Erythroblast (primary cell): ENCODE data around the gene C2CD2.

Experiments
- DNase-seq, 2 experiments: peaks; one replicate each; lab custom pipeline; 2025; lab: John Stamatoyannopoulos, UW
- GATA1 ChIP-seq: IDR thresholded peaks from 2 replicates; pipeline ENCODE4 v1.6.1; 2011; ENCODE audit warnings: low read depth, mild to moderate bottlenecking, control low read depth, low read length, moderate library complexity
- POLR2A ChIP-seq: IDR thresholded peaks from 2 replicates; pipeline ENCODE4 v1.6.1; 2011; ENCODE audit warnings: mild to moderate bottlenecking, low read length

Gene C2CD2

DNA sequence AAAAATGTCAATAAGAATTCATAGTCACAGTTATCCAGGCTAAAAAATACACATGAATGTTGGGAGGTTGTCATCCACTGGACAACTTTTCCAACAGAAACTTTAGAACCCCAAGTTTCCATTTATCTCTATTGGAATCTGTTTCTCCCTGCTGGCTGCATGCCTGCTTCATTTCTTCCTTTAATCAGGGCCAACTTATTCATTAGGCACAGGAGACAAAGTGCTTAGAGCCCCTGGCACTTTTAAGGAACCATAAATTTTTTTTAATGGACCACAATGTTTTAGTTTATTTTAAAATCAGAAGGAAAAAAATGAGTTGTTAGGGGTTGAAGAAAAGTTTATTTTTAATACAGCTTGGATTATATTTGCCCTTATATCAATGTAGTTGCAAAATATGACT, 26.7 kb upstream of the C2CD2 start:
- no peak for DNase-seq
- TF ChIP-seq GATA1 = no peak

GRCh38 chr21:41979751-41980369, 26.0 kb upstream of the C2CD2 start:
- TF ChIP-seq POLR2A (no peak), GATA1 (no peak)
- no peak for DNase-seq

DNA sequence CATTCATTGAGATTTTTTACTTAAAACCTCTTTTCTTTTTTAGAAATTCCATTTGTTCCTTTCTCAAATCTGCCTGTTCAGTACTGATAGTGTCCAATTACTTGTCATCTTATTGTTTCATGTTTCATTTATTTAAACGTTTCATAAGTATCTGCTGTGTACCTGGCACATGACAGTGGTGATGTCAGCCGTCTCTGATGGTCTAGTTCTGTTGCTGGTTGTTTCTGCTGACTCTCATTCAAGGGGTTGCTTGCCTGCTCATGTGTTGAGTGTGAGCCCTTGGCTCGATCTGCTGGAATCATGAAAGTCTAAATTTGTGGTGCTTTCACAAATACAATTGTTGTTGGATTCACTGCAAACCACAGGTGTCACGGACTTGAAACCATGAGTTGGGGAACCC, 25.5 kb upstream of the C2CD2 start:
- no peak for TF ChIP-seq POLR2A
- no peak for TF ChIP-seq GATA1
- no peak for DNase-seq

GRCh38 chr21:41977034-41977950, 23.5 kb upstream of the C2CD2 start:
- no peak for DNase-seq
- TF ChIP-seq GATA1 = no peak
- TF ChIP-seq POLR2A = no peak

DNA sequence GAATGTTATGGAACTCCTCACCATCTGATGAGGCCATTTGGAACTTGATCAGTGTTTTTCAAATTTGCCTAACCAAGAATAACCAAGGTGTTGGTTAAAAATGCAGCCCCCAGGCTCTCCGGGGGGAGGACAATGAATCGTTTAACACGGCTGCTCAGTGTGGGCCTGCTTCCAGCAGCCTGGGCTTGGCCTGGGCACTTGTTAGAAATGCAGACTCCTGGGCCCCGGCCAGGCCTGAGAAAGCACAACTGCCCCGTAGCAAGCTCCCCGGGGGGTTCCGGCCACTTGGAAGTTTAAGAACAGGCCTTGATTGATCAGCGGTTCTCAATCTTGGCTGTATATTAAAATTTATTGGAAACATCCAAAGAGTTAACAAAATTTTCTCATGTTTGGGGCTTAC, 22.8 kb upstream of the C2CD2 start:
- TF ChIP-seq GATA1 (no peak), POLR2A (no peak)
- no peak for DNase-seq

DNA sequence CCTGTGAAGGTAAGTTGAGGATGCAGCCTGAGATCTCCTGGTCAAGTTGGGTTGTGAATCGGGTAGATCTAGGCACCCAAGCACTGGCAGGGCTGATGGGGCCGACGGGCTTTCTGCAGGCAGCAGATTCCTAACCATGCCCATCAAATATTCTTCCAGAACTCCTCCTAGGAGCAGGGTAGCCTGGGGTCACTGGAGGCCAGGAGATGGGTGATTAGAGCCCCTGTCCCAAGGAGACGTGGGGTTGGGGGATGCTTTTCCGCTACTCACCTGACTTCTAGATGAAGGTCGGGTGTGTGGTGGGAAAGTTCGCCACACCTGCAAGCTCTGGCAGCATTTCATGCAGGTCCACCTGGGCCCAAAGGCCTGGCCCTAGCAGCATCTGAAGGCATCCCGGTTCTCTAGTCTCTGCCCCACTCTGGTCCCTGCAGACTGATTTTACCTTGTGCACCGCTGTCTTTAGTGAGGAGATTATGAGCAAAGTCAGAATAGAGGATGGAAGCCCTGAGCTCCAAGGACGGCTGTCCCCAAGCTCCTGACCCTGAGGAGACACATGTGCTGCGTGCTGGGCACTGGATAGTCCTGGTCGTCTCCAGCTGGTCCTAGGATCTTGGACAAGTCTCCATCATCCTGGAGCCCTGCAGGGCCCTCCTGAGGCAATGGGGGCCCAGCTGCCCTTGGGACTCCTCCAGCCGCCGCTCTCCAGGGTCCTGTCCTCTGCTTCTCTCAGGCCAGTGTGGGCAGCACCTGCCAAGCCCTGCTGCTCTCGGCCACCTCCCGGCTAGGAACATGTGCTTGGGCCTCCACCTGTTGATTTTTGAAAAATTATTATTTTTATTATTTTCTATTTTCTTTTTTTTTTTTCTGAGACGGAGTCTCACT, 21.8 kb upstream of the C2CD2 start:
- DNase-seq = no peak
- no peak for TF ChIP-seq GATA1
- no peak for TF ChIP-seq POLR2A

DNA sequence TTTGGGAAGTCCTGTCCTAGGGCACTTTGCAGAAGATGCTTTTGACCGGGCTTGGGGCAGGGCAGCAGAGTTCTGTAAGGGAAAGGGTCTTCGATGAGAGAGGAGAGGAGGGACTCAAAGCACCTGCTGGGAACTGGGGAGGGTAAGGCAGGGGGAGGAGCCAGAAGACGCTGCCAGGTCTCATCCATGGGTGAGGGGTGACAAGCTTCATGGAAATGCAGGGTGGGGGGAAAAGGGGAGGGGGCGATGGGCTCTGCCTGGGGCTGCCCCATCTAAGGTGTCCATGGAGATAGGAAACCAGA, 20.9 kb upstream of the C2CD2 start:
- DNase-seq = no peak
- no peak for TF ChIP-seq POLR2A
- no peak for TF ChIP-seq GATA1

GRCh38 chr21:41973861-41974751, 20.3 kb upstream of the C2CD2 start:
- DNase-seq = no peak
- TF ChIP-seq POLR2A (no peak), GATA1 (no peak)

DNA sequence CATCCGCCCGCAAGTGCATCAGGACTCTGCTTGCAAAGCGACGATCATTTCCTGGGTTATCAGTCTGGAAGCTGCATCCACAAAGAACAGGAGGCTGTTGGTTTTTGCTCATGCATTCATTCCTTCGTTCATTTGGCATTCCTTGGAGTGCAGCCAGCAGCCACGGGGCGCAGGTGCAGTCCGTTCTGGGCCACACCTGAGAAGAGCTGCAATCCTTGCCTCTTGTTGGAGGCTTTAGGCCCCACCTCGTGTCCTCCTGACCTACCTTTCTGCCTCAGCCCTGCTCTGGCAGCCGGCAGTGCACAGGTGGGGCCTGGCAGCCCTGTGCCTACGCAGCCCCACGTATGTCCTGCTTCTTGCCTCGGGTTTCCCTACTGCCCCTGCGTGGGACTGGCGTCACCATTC, 19.6 kb upstream of the C2CD2 start:
- no peak for DNase-seq
- TF ChIP-seq GATA1 (no peak), POLR2A (no peak)

DNA sequence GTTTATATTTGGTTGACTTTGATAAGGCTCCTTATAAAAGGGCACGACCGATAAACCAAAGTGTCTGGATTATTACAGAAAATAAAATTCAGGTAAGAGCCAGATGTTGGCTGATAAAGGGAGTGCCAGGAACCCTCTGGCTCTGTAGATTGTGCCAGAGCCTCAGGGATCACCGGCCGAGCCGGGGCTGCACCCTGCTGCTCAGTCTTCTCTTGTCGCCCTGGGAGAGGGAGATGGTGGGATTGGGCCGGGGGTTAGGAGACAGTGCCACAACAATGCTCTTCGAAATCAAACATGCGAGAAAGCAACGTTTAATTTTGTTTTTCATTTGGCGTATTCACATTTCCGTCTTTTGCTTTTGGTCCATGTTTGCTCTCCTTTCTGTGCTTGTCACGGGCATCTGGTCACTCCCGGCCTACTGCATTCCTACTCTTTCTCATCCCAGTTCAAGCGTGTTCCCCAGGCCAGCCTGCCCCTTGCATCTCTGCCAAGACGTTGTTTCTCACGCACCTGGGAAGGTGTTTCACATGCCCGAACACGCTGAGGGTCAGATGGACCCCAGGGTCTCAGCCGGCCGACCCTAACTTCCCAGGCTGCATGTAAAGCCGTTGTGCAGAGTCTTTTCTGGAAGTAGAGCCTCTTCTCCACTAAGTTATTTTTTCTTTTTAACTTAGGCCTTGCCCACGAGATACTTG, 18.8 kb upstream of the C2CD2 start:
- DNase-seq = no peak
- TF ChIP-seq POLR2A = no peak
- no peak for TF ChIP-seq GATA1

DNA sequence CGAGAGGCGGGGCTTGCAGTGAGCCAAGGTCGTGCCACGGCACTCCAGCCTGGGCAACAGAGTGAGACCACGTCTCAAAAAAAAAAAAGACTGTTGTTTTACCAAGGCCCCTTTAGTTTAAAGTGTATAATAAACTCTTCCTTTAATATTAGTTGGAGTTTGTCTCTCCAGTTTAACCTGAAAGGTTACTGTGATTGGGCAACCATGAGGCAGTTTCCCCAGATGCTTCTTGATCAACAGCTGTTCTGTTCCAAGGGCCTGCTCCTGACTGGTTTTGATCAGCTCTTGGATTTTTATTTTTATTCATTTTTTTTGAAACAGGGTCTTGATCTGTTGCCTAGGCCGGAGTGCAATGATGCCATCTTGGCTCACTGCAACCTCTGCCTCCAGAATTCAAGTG, 18.1 kb upstream of the C2CD2 start:
- no peak for DNase-seq
- TF ChIP-seq POLR2A (no peak), GATA1 (no peak)

- no peak for TF ChIP-seq POLR2A
- TF ChIP-seq GATA1 = no peak
- no peak for DNase-seq
These were observed 17.2 kb upstream of the C2CD2 start for GRCh38 chr21:41970751-41971653.

DNA sequence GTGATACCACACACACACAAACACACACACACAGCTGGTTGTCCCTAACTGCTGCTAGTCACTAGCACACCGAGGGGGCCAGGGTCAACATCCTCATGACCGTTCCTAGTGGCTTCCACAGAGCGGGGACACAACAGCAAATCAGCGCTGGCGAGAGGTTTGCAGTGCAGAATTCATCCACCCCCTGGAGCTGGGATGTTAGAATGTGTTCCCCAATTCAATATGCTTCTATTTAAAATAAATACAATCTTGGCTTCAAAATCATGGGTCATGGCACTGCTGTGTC, 16.2 kb upstream of the C2CD2 start:
- no peak for DNase-seq
- TF ChIP-seq POLR2A (no peak), GATA1 (no peak)
